Measurements from ENCODE around the gene ZDHHC21.
A peak's percentile ranks its signal among the peaks of the same experiment; 100 is the strongest.

Gene ZDHHC21

DNA sequence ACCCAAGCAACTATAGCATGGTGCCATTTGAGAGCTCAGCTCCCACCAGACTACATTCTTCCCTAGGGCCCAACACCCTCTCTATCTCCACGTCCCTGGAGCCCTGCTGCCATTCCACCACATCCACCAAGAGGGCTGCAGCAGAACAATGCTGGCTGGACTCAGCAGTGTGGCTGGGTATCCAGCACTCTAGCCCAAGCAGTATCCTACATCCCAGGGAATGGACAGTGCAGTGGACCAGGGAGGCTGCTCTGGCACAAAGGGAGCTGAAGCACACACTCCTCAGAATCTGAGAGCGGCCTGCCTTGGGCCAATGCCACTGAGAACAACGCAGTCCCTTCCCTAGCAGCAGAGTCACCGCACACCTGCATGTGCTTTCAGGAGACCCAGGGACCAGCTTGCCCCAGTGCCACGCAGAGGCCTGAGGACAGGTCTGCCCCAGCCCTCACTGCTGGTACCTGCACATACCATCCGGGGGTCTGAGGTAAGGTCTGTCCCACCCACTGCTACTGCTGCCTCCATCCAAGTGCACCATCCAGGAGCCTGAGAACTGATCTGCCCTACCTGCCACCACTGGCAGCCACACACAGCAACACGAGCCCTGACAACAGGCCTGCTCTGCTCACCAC lies 95.9 kb downstream of the ZDHHC21 start:
- no peak for DNase-seq

DNA sequence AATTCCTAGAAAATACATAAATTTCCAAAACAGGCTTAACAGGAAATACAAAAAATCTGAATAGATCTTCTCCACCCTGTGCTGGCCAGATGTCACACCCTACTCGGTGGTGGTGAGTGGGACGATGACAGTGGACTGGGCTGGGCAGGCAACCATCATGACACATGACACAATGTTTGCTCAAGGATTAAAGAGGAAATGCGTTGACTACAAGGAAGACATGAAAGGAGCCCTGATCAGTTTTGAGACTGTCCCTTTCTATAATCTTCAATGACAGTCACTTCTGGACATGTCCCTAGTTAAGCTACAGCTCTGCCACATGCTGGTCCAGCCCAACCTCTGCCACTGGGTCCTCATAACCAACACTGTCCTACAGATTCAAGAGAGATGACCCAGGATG lies 99.8 kb downstream of the ZDHHC21 start:
- no peak for DNase-seq

DNA sequence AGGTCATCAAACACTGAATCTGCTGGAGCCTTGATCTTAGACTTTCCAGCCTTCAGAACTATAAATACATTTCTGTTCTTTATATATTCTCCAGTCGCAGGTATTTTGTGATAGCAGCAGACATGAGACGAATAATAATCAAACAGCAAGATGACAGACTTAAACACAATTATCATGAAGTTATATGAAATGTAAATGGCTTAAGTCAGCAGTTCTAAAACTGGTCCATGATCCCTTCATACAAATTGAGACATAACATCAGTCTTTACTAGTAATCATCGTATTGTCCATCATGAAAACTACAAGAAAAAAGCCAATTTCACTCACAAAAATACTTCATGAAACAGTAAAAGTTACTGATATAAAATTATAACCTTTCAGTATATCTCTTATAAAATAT lies 101.8 kb downstream of the ZDHHC21 start:
- no peak for DNase-seq

DNA sequence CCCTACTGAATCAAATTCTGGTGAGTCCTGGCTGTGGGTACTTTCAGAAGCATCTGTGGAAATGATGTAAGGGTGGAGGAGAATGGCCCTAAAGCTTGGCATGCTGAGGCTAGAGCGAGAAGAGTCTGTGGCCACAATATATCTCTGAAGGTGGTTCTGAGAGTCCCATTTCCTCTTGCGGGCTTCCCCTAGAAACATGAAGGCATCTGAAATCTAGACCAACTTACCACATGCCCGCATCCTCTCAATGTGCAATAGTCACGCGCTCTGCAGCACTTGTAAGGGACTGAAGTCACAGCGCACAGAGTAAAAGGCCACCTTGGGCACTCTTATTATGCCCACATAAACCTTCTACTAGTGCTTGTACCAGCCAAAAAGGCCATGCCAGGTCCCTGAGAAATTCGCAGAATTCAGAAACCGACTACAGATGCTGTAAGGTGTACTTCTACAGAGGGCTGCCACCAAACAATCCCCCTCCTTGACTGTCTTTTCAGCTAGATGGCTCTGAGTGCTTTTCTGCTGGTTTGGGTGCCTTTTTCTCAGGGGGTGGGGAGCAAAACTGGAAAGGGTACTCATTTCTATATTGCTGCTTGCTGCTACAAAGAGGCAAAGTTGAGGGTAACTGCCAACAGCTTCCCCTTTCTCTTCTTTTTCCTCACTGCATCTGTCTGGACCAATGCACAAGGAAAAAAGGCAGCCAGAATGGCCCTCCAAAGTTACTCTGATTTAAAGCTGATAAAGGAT lies 107.3 kb downstream of the ZDHHC21 start:
- no peak for DNase-seq

DNA sequence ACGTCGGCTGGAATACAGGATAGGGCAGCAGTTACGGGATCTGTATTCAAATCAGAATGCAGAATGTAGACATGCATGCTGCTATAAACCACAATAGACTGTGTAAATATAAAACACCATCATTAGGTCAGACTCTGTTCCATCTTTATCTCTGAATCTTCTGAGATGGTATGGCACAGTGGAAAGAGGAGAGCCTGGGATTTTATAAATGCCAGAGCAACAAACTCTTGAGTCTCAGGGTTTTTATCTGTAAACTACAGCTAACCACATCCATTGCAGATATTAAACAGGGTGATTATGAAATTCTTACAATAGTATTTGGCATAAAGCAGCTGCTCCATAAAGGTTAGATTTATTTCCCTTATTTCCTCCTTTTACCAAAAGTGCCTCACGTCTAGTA lies 108.7 kb downstream of the ZDHHC21 start:
- DNase-seq: no peak

DNA sequence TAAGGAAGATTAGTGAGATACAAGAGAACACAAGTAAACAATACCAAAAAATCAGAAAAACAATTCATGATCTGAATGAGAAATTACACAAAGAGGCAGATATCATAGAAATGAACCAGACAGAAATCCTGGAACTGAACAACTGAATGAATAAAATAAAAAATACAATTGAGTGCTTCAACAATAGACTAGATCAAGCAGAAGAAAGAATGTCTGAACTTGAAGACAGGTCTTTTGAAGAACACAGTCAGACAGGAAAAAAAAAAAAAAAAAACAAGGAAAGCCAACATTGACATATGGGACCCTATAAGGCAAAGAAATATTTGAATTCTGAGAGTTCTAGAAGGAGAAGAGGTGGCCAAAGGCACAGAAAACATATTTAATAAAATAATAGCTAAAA lies 115.2 kb downstream of the ZDHHC21 start:
- no peak for DNase-seq

DNA sequence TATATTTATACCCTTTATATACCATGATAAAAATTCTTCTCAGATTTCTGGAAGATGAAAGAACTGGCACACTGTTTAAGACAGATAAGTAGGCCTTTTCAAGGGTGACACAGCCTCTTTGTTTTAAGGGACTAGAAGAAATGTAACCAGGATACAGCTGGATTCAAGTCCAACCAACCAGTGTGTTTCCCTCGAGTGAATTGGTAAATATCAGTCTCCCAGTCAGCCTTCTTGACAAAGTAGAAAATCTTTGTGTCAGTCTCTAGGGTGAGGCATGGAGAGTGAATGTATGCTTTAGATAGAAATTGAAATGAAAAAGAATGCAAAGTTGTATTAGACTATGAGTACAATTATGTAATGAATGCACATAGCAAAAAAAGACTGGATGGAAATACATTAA lies 119.1 kb downstream of the ZDHHC21 start:
- DNase-seq: no peak

DNA sequence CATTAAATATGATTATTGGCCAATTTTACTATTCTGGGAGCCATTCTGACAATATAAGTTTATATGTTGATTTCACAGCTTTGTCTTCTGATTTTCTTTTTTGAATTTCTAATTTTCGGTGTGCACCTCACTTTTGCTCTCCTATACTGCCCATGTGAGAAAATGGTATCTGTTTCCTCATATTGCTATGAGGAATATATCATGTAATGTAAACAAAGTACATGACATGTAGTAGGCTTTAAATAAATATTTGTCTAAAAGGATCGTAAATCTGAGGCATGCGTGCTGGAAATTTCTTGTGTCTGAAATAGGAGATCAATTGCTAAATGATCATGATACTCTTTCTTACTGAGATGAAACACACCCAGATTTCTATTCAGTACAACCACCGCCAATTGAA lies 119.9 kb downstream of the ZDHHC21 start:
- DNase-seq: no peak

DNA sequence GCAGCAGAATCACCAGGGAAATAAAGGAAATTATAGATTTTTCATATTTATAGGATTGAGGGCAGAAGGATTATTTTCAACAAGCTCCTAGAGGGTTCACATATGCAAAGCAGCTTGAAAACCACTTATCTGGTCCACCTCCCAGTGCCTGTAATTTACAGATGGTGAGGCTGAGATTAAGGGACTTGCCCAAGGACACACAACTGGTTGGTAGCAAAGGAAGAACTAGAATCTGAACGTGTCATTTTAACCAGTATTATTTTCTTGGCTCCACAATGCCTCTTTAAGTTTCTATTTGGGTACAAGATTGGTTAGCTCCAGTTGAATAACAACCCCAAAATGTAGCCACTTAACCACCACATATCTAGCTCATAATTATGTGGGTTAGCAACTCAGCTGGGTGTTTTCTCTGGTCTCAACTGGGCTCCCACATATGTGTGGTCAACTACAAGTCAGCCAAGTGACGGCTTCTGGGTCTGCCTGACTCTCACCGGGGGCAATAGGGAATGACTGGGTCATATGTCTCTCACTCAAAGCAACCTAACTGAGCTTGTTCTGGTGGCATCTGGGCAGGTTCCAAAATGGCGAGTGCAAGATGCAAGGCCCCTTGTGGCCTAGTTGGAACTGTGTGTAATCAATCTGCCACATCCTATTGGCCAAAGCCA lies 127.7 kb downstream of the ZDHHC21 start:
- DNase-seq: no peak

DNA sequence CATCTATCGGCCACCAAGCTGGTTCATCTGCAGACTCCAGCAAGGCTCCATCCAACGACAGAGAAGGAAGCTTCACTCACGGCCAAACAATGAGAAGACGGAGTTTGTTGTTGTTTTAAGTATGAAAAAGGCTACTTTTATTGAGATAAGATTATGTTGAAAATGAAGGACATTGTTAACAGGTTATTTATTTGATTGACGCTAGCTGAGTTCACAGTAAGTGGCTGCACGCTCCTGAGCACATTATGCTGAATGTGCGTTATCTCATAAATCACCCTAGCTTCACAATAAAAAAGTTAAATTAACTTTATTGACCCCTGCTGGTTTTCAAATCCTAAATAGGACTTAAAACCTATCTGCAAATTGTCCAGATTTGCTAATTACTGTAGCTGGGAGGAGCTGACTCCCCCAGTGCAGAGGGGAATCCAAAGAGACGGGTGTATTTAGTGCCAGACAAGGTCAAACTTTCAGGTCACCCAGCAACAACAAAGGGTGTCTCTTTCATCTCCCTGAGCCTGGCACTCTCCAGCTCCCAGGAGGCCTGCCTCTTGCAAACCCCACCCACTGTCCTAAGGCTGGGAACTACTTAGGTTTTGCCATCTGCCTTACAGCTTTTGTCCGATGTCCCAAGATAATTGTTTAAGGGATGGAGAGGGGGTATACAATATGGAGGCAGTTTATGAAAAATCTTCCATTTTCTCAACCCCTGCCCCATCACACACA lies 129.2 kb downstream of the ZDHHC21 start:
- DNase-seq: peak; percentile 69

DNA sequence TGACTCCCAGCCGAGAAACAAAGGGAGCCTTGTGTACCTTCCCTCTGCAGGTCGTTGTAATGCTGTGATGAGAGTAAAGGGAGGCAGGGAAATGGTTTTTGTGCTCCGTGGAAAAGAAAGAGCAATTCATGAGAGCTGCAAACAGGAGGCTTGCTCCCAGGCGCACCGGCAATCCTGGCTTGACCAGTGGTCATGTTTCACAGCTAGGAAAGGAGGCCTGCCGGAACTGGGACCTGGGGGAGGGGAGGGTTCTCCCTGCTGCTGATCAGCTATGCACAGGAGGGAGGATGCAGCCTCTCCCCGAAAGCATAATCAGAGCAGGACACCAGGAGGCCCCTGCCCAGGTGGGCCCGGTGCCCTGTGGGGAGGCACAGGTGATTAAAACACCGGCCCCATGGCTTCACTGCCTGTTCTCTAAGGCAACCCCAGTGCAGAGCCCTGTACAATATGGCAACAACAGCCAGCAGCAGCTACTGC lies 131.3 kb downstream of the ZDHHC21 start:
- peak; percentile 55 for DNase-seq
